A549 (cell line): ENCODE results near the gene SUGCT. TPM values are rescaled to one million over a fixed set of nuclear protein-coding genes. Genes with fewer than 3 reads are reported as not detected.

ENCODE experiments used
- ATAC-seq, 2 experiments: fragments of 200-7000 bp in 1 of 2; fragments of >200 bp in 1 of 2; cut with Nextera tagmentation in 1 of 2; cut with Tn5 transposase in 1 of 2; 3 replicates each; pipeline versions ENCODE4 v1.8.0 to v1.9.1; 2018 to 2020; ENCODE audit warnings: mild to moderate bottlenecking in 1 of 2, moderate library complexity in 1 of 2
- CTCF ChIA-PET: fragments of 300-600 bp; sonication (Branson Sonifier 250); formaldehyde crosslinking; extraction: SDS; loops from one replicate; lab custom pipeline; 2021; ENCODE audit warnings: antibody characterized with exemption, inconsistent platforms; lab: Yijun Ruan, JAX
- POLR2A ChIA-PET: fragments of 350-600 bp; formaldehyde crosslinking; extraction: SDS; loops from one replicate; lab custom pipeline; 2021; ENCODE audit warnings: antibody characterized with exemption, inconsistent platforms; lab: Yijun Ruan, JAX
- DNase-seq, 2 experiments: peaks; one replicate each; pipeline versions ENCODE4 v3.0.0 to v3.0.0-alpha.2; 2011 to 2016; ENCODE audit warnings: low read depth in 1 of 2, low spot score in 1 of 2
- FAIRE-seq: peaks from 2 replicates; lab custom pipeline; 2011; peaks lifted over from hg19 to GRCh38; lab: Jason Lieb, UNC
- H3K27ac ChIP-seq, 2 experiments: fragments of >200 bp; sonication (Bioruptor Twin); formaldehyde crosslinking; 3 replicates each; pipeline ENCODE4 v1.5.1; 2016 to 2017
- H3K4me1 ChIP-seq: fragments of >200 bp; sonication (Bioruptor Twin); formaldehyde crosslinking; 3 replicates; pipeline ENCODE4 v1.6.1; 2016
- H3K4me2 ChIP-seq: fragments of >200 bp; sonication (Bioruptor Twin); formaldehyde crosslinking; 3 replicates; pipeline ENCODE4 v1.6.1; 2016
- H3K4me3 ChIP-seq: fragments of >200 bp; sonication (Bioruptor Twin); formaldehyde crosslinking; 3 replicates; pipeline ENCODE4 v1.5.1; 2016
- H3K9me3 ChIP-seq: fragments of >200 bp; sonication (Bioruptor Twin); formaldehyde crosslinking; 3 replicates; pipeline ENCODE4 v1.6.1; 2016
- BCL3 ChIP-seq: fragments of >200 bp; sonication (Bioruptor Twin); formaldehyde crosslinking; IDR thresholded peaks from 3 replicates; pipeline ENCODE4 v1.6.1; 2016
- CBX2 ChIP-seq: fragments of 200-600 bp; sonication (generic); IDR thresholded peaks from 2 replicates; pipeline ENCODE4 v1.6.1; 2016; ENCODE audit warnings: low read depth, mild to moderate bottlenecking, borderline replicate concordance
- CBX8 ChIP-seq: fragments of 200-600 bp; sonication (generic); IDR thresholded peaks from 2 replicates; pipeline ENCODE4 v1.6.1; 2016
- ESRRA ChIP-seq: fragments of 150-350 bp; IDR thresholded peaks from 2 replicates; pipeline ENCODE4 v1.6.1; 2014; ENCODE audit warnings: mild to moderate bottlenecking, low read length, borderline replicate concordance
- FOSB ChIP-seq: fragments of 250-450 bp; sonication (Bioruptor Pico); IDR thresholded peaks from 2 replicates; pipeline ENCODE4 v1.5.0; 2020; ENCODE audit warnings: mild to moderate bottlenecking, moderate library complexity
- GATA3 ChIP-seq: IDR thresholded peaks from 2 replicates; pipeline ENCODE4 v1.6.1; 2012; ENCODE audit warnings: borderline replicate concordance
- HMGXB4 ChIP-seq: fragments of 250-450 bp; sonication (Bioruptor Pico); IDR thresholded peaks from 2 replicates; pipeline ENCODE4 v1.5.0; 2021; ENCODE audit warnings: mild to moderate bottlenecking, moderate library complexity, borderline replicate concordance
- MAFK ChIP-seq: fragments of 450-650 bp; IDR thresholded peaks from 2 replicates; pipeline ENCODE4 v1.6.1; 2014; ENCODE audit not compliant: partially characterized antibody
- MAX ChIP-seq: IDR thresholded peaks from 2 replicates; pipeline ENCODE4 v1.6.1; 2012
- NFE2L2 ChIP-seq: fragments of 150-350 bp; conservative IDR thresholded peaks from 2 replicates; pipeline ENCODE4 v1.6.1; 2014; ENCODE audit warnings: low read length
- NR3C1 ChIP-seq: fragments of >200 bp; sonication (Bioruptor Twin); formaldehyde crosslinking; IDR thresholded peaks from 3 replicates; pipeline ENCODE4 v1.6.1; 2017
- PBX3 ChIP-seq: IDR thresholded peaks from 2 replicates; pipeline ENCODE4 v1.6.1; 2012
- PHF8 ChIP-seq: fragments of 200-600 bp; sonication (generic); IDR thresholded peaks from 2 replicates; pipeline ENCODE4 v1.6.1; 2016; ENCODE audit warnings: low read depth, mild to moderate bottlenecking, antibody characterized with exemption, moderate library complexity, borderline replicate concordance
- POLR2AphosphoS2 ChIP-seq: conservative IDR thresholded peaks from 2 replicates; pipeline ENCODE4 v1.6.1; 2012; ENCODE audit warnings: low read length, improper control_type of control experiment, inconsistent platforms
- RARB ChIP-seq: fragments of 250-450 bp; sonication (Bioruptor Pico); IDR thresholded peaks from 2 replicates; pipeline ENCODE4 v1.8.0; 2021; ENCODE audit warnings: mild to moderate bottlenecking, moderate library complexity
- SMC3 ChIP-seq: fragments of >200 bp; sonication (Bioruptor Twin); formaldehyde crosslinking; IDR thresholded peaks from 3 replicates; pipeline ENCODE4 v1.6.1; 2018; ENCODE audit warnings: inconsistent platforms
- SREBF2 ChIP-seq: fragments of 450-650 bp; IDR thresholded peaks from 2 replicates; pipeline ENCODE4 v1.6.1; 2014; ENCODE audit warnings: mild to moderate bottlenecking, moderate library complexity
- TP53 ChIP-seq: fragments of 250-450 bp; sonication (Bioruptor Pico); IDR thresholded peaks from 2 replicates; pipeline ENCODE4 v1.5.0; 2021; ENCODE audit warnings: mild to moderate bottlenecking, moderate library complexity
- ZC3H11A ChIP-seq: fragments of 450-650 bp; IDR thresholded peaks from 2 replicates; pipeline ENCODE4 v1.6.1; 2014; ENCODE audit warnings: antibody characterized with exemption, mild to moderate bottlenecking
- WGBS: methylation state at CpG from one replicate; pipeline ENCODE4 v1.1.6; 2017; ENCODE audit errors: missing lambda C conversion rate; 5-methylcytosine and 5-hydroxymethylcytosine counted together
- polyA plus RNA-seq, 4 experiments: library from polyadenylated mRNA; depleted of rRNA in 3 of 4; stranded (reverse); fragments of >200 nt; fragmentation: RNase III in 1 of 4; extraction: RNeasy Plus Mini Kit Qiagen cat#74134 plus additional on column Dnase treatment in 1 of 4; gene quantifications; 2 replicates in 3 of 4; 3 replicates in 1 of 4; pipeline ENCODE4 v1.2.3, GENCODE V29; 2011 to 2017

Gene SUGCT
- polyA plus RNA-seq, 2 of the 4 experiments (the other 2 are of a cell fraction), result 1.4 to 1.6 TPM

- WGBS, result 1% methylated on average over 5 of the region's 5 CpGs
- H3K9me3 ChIP-seq, result no peaks in the 10 kb centered on the region
- DNase-seq, result no peak
- H3K4me2 ChIP-seq, result no peak overlapping the region
- no peak overlapping the region for H3K27ac ChIP-seq
- ATAC-seq, result no peak
- H3K4me1 ChIP-seq, result no peaks in the 10 kb centered on the region
- ChIA-PET CTCF (no interaction called here), POLR2A (no interaction called here)
- no peak for TF ChIP-seq CBX2
- TF ChIP-seq GATA3, result no peak
- no peak overlapping the region for H3K4me3 ChIP-seq
- FAIRE-seq, result no peak
Observed at GRCh38 chr7:40579401-40579800, 444.6 kb downstream of the SUGCT start.

GRCh38 chr7:40580776-40581175 is 446.0 kb downstream of the SUGCT start:
- FAIRE-seq (peak; percentile 23), DNase-seq (no peak)
- POLR2A ChIA-PET, result no interaction called here
- no peak overlapping the region for H3K27ac ChIP-seq
- H3K4me1 ChIP-seq, result no peaks in the 10 kb centered on the region
- H3K4me2 ChIP-seq, result no peak overlapping the region
- WGBS, result 1% methylated on average over 4 of the region's 4 CpGs
- TF ChIP-seq SREBF2, result no peak
- no peak for TF ChIP-seq BCL3
- TF ChIP-seq POLR2AphosphoS2, result no peak
- TF ChIP-seq MAFK, result no peak
- TF ChIP-seq FOSB (CRISPR knock-in tag), result no peak
- no peak for TF ChIP-seq SMC3
- no peak for TF ChIP-seq HMGXB4 (CRISPR knock-in tag)
- no peak for TF ChIP-seq CBX8
- TF ChIP-seq CBX2, result no peak
- no peak for TF ChIP-seq PHF8
- no peak for TF ChIP-seq RARB (CRISPR knock-in tag)
- no peak for TF ChIP-seq MAX
- TF ChIP-seq NR3C1, result no peak
- TF ChIP-seq ZC3H11A, result no peak
- no peak for TF ChIP-seq PBX3
- TF ChIP-seq ESRRA, result no peak
- TF ChIP-seq, all 56 proteins: peak for 0
- no peaks in the 10 kb centered on the region for H3K9me3 ChIP-seq
- H3K4me3 ChIP-seq, result no peak overlapping the region
- no peak for ATAC-seq
- CTCF ChIA-PET, result no interaction called here

- no peaks in the 10 kb centered on the region for H3K4me1 ChIP-seq
- H3K4me2 ChIP-seq, result no peak overlapping the region
- H3K9me3 ChIP-seq, result no peaks in the 10 kb centered on the region
- TF ChIP-seq TP53 (CRISPR knock-in tag) (no peak), NFE2L2 (no peak)
- TF ChIP-seq, all 56 proteins: peak for 0
- ATAC-seq (no peak), DNase-seq (no peak), FAIRE-seq (no peak)
- 5% methylated on average over 5 of the region's 5 CpGs for WGBS
- Histone ChIP-seq H3K4me3 (no peak overlapping the region), H3K27ac (no peak overlapping the region)
- POLR2A ChIA-PET, result no interaction called here
- CTCF ChIA-PET, result no interaction called here
Observed at GRCh38 chr7:40582539-40582938, 447.7 kb downstream of the SUGCT start.
